Panc1 (cell line): ENCODE results near the gene ZSWIM7.

ENCODE experiments used
- CTCF ChIP-seq: fragments of 450-650 bp; IDR thresholded peaks from 2 replicates; pipeline ENCODE4 v1.5.1; 2017; ENCODE audit warnings: mild to moderate bottlenecking
- POLR2AphosphoS5 ChIP-seq: IDR thresholded peaks from 2 replicates; pipeline ENCODE4 v1.6.1; 2012; ENCODE audit warnings: mild to moderate bottlenecking, low read depth, low read length, moderate library complexity
- SIN3A ChIP-seq: IDR thresholded peaks from 2 replicates; pipeline ENCODE4 v1.6.1; 2012; ENCODE audit warnings: low read depth, mild to moderate bottlenecking, low read length, moderate library complexity, borderline replicate concordance; ENCODE audit not compliant: insufficient read depth
- TF ChIP-seq, protein P1 (sequence below), 2 experiments: IDR thresholded peaks; 2 replicates each; pipeline ENCODE4 v1.6.1; 2011 to 2012; ENCODE audit warnings: low read depth in 2 of 2, control low read depth in 1 of 2, low read length in 1 of 2, mild to moderate bottlenecking in 1 of 2, moderate library complexity in 1 of 2; ENCODE audit not compliant: insufficient read depth in 1 of 2

DNA sequence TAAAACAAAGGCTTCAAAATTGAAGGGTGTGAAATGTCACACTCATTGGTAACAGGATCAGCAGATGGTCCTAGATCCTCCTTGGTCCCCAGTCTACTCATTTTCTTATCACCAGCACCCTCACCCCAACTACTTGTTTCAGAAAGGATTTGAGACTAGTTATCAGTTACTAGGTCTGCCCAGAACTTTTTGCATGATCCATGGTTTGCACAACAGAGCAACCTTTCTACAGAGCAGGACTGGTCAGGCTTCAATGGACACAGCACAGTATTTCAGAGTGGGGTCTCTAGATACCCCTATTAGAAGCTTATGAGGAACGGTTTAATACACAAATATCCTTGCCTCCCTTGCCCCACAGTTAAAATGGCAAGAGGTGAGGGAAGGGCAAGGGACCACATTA is 25.7 kb upstream of the ZSWIM7 start:
- TF ChIP-seq CTCF (no peak), POLR2AphosphoS5 (no peak), SIN3A (no peak)
- TF ChIP-seq, protein P1, sequence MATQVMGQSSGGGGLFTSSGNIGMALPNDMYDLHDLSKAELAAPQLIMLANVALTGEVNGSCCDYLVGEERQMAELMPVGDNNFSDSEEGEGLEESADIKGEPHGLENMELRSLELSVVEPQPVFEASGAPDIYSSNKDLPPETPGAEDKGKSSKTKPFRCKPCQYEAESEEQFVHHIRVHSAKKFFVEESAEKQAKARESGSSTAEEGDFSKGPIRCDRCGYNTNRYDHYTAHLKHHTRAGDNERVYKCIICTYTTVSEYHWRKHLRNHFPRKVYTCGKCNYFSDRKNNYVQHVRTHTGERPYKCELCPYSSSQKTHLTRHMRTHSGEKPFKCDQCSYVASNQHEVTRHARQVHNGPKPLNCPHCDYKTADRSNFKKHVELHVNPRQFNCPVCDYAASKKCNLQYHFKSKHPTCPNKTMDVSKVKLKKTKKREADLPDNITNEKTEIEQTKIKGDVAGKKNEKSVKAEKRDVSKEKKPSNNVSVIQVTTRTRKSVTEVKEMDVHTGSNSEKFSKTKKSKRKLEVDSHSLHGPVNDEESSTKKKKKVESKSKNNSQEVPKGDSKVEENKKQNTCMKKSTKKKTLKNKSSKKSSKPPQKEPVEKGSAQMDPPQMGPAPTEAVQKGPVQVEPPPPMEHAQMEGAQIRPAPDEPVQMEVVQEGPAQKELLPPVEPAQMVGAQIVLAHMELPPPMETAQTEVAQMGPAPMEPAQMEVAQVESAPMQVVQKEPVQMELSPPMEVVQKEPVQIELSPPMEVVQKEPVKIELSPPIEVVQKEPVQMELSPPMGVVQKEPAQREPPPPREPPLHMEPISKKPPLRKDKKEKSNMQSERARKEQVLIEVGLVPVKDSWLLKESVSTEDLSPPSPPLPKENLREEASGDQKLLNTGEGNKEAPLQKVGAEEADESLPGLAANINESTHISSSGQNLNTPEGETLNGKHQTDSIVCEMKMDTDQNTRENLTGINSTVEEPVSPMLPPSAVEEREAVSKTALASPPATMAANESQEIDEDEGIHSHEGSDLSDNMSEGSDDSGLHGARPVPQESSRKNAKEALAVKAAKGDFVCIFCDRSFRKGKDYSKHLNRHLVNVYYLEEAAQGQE (IDR thresholded peaks at IDR 0.05; ENCODE audit: insufficient read depth in 1 of 2, low read depth in 2 of 2, low read length in 1 of 2), result no peak
